ENCODE results near the gene PSMC3.

DNA sequence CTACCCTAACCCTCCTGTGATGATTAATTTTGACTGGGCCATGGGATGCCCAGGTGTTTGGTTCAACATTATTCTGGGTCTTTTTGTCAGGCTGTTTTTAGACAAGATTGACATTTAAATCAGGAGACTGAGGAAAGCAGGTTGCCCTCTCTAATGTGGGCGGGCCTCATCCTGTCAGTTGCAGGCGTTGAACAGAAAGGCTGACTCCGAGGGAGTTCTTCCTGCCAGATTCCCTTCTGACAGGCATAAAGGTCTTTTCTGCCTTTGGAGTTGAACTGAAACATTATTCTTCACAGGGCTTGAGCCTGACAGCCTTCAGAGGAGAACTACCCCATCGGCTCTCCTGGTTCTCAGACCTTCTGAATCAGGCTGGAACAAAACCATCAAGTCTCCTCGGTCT is 4.3 kb upstream of the PSMC3 start:
- TF ChIP-seq, protein P1, sequence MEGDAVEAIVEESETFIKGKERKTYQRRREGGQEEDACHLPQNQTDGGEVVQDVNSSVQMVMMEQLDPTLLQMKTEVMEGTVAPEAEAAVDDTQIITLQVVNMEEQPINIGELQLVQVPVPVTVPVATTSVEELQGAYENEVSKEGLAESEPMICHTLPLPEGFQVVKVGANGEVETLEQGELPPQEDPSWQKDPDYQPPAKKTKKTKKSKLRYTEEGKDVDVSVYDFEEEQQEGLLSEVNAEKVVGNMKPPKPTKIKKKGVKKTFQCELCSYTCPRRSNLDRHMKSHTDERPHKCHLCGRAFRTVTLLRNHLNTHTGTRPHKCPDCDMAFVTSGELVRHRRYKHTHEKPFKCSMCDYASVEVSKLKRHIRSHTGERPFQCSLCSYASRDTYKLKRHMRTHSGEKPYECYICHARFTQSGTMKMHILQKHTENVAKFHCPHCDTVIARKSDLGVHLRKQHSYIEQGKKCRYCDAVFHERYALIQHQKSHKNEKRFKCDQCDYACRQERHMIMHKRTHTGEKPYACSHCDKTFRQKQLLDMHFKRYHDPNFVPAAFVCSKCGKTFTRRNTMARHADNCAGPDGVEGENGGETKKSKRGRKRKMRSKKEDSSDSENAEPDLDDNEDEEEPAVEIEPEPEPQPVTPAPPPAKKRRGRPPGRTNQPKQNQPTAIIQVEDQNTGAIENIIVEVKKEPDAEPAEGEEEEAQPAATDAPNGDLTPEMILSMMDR (IDR thresholded peaks at IDR 0.05; ENCODE audit: insufficient read depth, low read depth, low read length), result no peak
- TF ChIP-seq EZH2 (IDR thresholded peaks at IDR 0.05; ENCODE audit: insufficient read depth, low read length), result no peak

Data from astrocyte (in vitro differentiated cells and primary cell).